Erythroblast (primary cell): ENCODE results near the gene ANO10.

Source experiments
- GATA1 ChIP-seq: IDR thresholded peaks from 2 replicates; pipeline ENCODE4 v1.6.1; 2011; ENCODE audit warnings: low read depth, mild to moderate bottlenecking, control low read depth, low read length, moderate library complexity
- POLR2A ChIP-seq: IDR thresholded peaks from 2 replicates; pipeline ENCODE4 v1.6.1; 2011; ENCODE audit warnings: mild to moderate bottlenecking, low read length

DNA sequence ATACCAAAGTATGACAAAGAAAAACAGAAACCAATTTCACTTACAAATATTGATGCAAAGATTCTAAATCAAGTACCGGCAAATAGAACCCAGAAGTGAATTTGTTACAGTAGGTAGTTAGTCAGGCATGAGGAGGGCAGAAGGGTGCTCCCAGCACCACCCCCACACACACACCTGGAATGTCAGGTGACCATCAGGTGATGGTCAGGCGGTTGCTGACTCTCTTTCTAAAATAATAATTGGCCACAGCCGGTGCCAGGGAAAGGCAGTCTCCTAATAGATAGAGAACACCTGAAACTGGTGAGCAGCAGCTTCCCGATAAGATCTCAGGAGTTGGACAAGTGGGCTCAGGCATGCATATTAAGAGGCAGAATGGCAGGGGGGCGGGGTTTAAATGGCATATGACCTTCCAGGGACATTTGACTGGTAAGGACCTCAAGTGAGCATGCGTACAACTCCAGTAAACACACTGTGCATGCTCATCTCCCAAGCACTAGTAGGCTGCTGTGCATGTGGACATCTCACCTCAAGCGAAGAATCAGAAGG is 131.1 kb downstream of the ANO10 start:
- TF ChIP-seq POLR2A (no peak), GATA1 (no peak)
